Measurements from ENCODE around the gene ANKAR. TPM values are rescaled to one million over a fixed set of nuclear protein-coding genes. Genes with fewer than 3 reads are reported as not detected.

The ANKAR gene
- total and polyA plus RNA-seq, 9 of the 15 experiments (the other 6 are each of a cell fraction or from before 2014, with no cell fraction given): 0.04 to 0.52 (median 0.39) TPM

DNA sequence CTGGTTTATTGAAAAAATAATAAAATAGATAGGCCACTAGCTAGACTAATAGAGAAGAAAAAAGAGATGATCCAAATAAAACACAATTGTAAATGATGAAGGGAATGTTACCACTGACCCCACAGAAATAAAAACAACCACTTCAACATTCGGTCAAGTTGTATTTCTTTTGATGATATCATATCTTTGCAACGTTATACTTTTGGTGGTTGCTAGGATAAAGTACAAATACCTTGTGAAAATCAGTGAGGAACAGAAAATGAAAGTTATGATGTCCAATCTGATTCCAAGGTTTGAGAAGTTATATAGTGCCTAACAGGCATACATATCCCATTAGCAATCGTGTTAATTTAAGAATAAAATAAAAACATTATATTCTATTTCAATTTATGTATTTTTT is 19.8 kb upstream of the ANKAR start:
- Histone ChIP-seq H2AFZ (ENCODE audit: low read depth, low read length) (no peak overlapping the region), H3K4me3 (no peak overlapping the region), H3K4me1 (replicated peaks in 1 of 2; ENCODE audit: control insufficient read depth in 2 of 2, insufficient read depth in 2 of 2, low read length in 2 of 2) (no peaks in the 10 kb centered on the region; a peak in 1 of 5 replicates), H3K9ac (ENCODE audit: insufficient read depth in 1 of 2, low read depth in 2 of 2, low read length in 2 of 2) (no peak overlapping the region), H3K4me2 (ENCODE audit: insufficient read depth, low read length) (no peak overlapping the region), H4K20me1 (replicated peaks; ENCODE audit: control insufficient read depth, insufficient read depth, low read length) (no peaks in the 10 kb centered on the region), H3K36me3 (ENCODE audit: control insufficient read depth, insufficient read depth, low read length) (no peaks in the 10 kb centered on the region), H3K79me2 (ENCODE audit: control insufficient read depth, insufficient read depth, low read length) (no peaks in the 10 kb centered on the region), H3K27ac (ENCODE audit: extremely low read depth, low read depth, low read length) (no peak overlapping the region), H3K9me1 (ENCODE audit: control insufficient read depth, insufficient read depth, low read length) (no peaks in the 10 kb centered on the region), H3K27me3 (ENCODE audit: control insufficient read depth in 2 of 2, insufficient read depth in 2 of 2, low read length in 2 of 2) (no peaks in the 10 kb centered on the region), H3K9me3 (replicated peaks; ENCODE audit: control insufficient read depth, insufficient read depth, low read depth, low read length) (no peaks in the 10 kb centered on the region; the same call in 1 of the 2 replicates)
- POLR2A ChIA-PET: no interaction called here
- ATAC-seq: no peak
- in situ Hi-C loops (cut with MboI) (no loop called here), intact Hi-C loops (cut with micrococcal nuclease) (no loop called here)
- CTCF ChIA-PET (ENCODE audit: low intra/inter-chr PET ratio): no interaction called here
- FAIRE-seq: no peak
- WGBS (ENCODE audit: insufficient coverage, low coverage, missing lambda C conversion rate): 10% methylated on average over 3 of the region's 3 CpGs
- no TSS peak for BruUV-seq (replicated peaks)
- DNase-seq (ENCODE audit: extremely low read depth in 1 of 4, low spot score in 3 of 4): no peak
- no peak for TF ChIP-seq SRF (CRISPR knock-in tag; IDR thresholded peaks at IDR 0.05)
- TF ChIP-seq ZNF121 (CRISPR knock-in tag; conservative IDR thresholded peaks at IDR 0.05): no peak
- TF ChIP-seq ADNP (tag; IDR thresholded peaks at IDR 0.05): no peak
- TF ChIP-seq, protein P1, sequence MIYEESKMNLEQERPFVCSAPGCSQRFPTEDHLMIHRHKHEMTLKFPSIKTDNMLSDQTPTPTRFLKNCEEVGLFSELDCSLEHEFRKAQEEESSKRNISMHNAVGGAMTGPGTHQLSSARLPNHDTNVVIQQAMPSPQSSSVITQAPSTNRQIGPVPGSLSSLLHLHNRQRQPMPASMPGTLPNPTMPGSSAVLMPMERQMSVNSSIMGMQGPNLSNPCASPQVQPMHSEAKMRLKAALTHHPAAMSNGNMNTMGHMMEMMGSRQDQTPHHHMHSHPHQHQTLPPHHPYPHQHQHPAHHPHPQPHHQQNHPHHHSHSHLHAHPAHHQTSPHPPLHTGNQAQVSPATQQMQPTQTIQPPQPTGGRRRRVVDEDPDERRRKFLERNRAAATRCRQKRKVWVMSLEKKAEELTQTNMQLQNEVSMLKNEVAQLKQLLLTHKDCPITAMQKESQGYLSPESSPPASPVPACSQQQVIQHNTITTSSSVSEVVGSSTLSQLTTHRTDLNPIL (CRISPR knock-in tag; IDR thresholded peaks at IDR 0.05): no peak
- no peak for TF ChIP-seq SRSF7 (optimal IDR thresholded peaks at IDR 0.05; ENCODE audit: low read depth, low read length)
- no peak for TF ChIP-seq MEF2A (IDR thresholded peaks at IDR 0.05; ENCODE audit: control insufficient read depth, low read depth, low read length)
- TF ChIP-seq SETDB1 (IDR thresholded peaks at IDR 0.05; ENCODE audit: low read length): no peak
- no peak for TF ChIP-seq ZBTB40 (IDR thresholded peaks at IDR 0.05)
- no peak for TF ChIP-seq ZBTB40 (CRISPR knock-in tag; IDR thresholded peaks at IDR 0.05)
- no peak for TF ChIP-seq CREB1 (IDR thresholded peaks at IDR 0.05)
- no peak for TF ChIP-seq CREB1 (CRISPR knock-in tag; IDR thresholded peaks at IDR 0.05)
- no peak for TF ChIP-seq NCOA6 (IDR thresholded peaks at IDR 0.05)
- no peak for TF ChIP-seq NFRKB (IDR thresholded peaks at IDR 0.05; ENCODE audit: low read depth)

All from K562 (cell line).